GM19467 (cell line): ENCODE data around the gene CCDC3.

Experiments
- ATAC-seq: cut with Tn5 transposase; IDR thresholded peaks from one replicate; pipeline ENCODE4 v1.9.1; 2021; ENCODE audit warnings: mild to moderate bottlenecking, moderate library complexity; ENCODE audit not compliant: unreplicated experiment

CCDC3 gene

DNA sequence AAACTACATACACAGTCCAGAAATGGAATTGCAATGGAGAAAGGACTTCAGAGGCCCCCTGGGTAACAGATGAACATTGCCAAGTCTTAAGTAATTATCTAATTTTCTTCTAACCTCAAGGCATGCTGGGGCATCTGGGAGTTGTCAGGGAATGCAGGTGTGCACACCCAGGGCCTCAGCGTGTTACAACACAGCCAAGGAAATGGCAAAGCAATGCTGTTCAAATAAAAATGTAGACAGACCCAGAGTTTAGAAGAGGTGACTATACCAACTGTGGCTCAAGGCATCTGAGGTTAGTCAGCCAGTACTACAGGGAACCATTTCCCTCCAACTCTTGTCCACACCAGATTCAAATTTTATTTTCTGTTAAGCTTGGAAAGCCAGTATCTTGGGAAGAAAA, 73.6 kb downstream of the CCDC3 start:
- no peak for ATAC-seq

- ATAC-seq, result no peak
Observed at GRCh38 chr10:12925845-12926244, 75.7 kb downstream of the CCDC3 start.

DNA sequence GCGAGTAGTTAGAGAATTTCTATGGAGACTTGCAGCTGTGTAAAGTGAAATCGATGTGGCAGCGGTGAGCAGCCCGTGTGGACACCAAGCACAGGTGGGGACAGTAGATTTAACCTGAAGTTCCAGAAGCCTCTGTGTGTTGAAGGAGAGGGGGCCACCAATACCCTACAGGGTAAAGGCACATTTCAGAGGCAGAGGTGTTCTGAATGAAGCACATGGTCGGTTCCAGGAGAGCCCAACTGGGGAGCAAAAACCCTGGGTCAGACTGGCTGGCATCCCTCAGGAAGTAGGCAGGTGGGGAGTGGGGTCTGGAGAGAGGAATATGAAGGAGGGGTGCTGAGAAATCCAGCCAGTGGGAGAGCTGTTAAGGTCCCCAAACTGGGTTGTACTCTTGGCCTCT, 76.6 kb downstream of the CCDC3 start:
- ATAC-seq, result no peak

- no peak for ATAC-seq
Observed at GRCh38 chr10:12922117-12922900, 79.2 kb downstream of the CCDC3 start.

DNA sequence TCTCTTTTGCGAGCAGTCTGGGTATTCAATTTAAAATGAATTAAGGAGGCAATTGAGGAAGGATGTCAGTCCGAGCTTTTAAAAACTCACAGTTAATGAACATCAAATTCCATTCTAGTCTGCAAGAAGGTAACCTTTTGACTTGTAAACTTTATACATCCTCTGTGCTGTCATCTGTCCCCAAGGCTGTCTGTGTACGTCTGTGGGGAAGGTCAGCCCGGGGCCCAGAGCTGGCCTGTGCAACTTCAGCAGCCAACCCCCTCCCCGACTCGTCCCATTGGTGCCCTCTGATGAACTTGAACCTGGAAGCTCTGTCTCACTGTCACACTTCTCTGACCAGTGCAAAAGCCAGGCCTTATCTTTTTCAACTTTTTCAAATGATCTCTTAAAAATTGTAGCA, 80.3 kb downstream of the CCDC3 start:
- ATAC-seq, result no peak

GRCh38 chr10:12919574-12919973, 81.9 kb downstream of the CCDC3 start:
- ATAC-seq, result no peak

- no peak for ATAC-seq
Observed at GRCh38 chr10:12916587-12916986, 84.9 kb downstream of the CCDC3 start.

- ATAC-seq, result no peak
Observed at GRCh38 chr10:12915637-12916168, 85.8 kb downstream of the CCDC3 start.

GRCh38 chr10:12914111-12914510, 87.4 kb downstream of the CCDC3 start:
- no peak for ATAC-seq

- no peak for ATAC-seq
Observed at GRCh38 chr10:12911795-12912194, 89.7 kb downstream of the CCDC3 start.

DNA sequence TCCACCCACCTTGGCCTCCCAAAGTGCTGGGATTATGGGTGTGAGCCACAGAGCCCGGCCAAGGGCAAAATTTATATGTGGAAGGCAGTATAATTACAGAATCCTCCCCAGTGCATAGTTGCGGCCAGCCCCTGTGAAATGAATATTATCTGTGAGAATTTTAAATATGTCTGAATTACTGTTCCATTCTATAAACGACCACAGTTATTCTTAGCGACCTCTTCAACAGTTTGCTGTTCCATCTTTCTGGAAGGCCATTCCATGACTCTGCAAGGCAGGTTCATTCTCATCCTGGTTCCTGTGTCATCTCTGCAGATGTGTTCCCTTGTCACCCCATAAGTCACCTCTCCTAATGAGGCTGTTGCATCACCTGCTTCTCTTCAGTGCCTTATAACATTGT, 90.7 kb downstream of the CCDC3 start:
- ATAC-seq, result no peak

- ATAC-seq, result no peak
Observed at GRCh38 chr10:12909836-12910185, 91.7 kb downstream of the CCDC3 start.

DNA sequence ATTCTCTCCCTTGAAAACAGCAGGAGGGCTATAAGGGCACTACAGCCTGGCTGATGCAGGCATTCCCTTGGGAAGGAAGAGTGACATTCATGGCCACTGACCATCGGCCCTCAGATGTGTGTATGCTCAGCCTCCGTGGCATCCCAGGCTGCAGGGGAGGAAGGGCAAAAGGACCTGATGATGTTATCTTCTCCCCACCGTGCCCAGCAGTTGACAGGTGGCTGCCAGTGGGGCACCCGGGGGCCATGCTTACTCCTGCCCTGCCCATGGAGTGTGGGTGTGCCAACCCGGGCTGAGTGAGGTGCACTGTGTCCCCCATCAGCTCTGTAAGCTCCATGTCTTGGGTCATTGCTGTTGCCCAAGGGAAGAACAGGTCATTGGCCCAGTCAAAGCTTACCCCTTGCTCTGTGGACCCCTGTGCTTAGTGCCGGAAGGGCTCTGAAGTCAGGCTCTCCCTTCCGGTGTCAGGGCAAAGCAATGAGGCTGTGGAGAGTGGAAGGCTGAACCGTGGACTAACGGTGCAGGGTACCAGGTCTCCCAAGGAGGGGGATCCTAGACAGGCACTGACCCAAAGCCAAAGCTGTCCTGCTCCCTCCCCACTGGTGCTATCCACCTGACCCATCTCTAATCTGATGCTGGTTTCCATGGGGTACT, 92.2 kb downstream of the CCDC3 start:
- no peak for ATAC-seq

DNA sequence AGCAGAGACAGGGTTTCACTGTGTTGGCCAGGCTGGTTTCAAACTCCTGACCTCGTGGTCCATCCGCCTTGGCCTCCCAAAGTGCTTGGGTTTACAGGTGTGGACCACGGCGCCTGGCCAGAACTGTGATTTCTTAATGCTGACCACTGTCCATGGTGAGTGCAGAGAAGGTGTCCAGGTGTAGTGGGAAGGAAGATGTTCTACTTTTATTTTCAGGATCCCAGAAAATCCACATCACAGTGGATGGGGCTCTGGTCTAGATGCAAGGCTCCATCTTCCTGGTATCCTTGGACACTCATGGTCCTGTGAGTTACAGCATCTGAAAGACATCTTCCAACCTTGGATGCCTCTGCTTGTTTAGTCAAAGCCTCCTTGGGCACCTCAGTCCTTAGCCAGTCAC, 92.7 kb downstream of the CCDC3 start:
- ATAC-seq, result no peak

DNA sequence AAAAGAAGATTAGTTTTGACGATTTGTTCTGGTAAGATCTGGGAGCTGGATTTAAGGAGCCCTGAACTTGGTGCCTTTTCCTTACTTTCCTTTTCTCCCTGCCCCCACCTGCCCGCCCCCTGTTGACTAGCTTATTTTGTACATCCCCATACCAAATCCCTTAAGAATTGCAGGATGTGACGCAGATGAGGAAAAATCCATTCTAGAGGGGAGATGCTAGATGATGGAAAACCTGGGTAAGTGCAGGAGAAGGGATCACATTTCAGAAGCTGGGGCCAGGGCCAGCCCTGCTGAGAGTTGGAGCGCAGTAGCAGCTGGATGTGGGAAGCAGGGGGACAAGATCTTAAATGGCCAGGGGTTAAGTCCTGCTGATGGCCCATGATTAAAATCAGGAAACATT, 93.9 kb downstream of the CCDC3 start:
- ATAC-seq, result no peak

- no peak for ATAC-seq
Observed at GRCh38 chr10:12906051-12906541, 95.4 kb downstream of the CCDC3 start.

- ATAC-seq, result no peak
Observed at GRCh38 chr10:12905067-12905466, 96.4 kb downstream of the CCDC3 start.

DNA sequence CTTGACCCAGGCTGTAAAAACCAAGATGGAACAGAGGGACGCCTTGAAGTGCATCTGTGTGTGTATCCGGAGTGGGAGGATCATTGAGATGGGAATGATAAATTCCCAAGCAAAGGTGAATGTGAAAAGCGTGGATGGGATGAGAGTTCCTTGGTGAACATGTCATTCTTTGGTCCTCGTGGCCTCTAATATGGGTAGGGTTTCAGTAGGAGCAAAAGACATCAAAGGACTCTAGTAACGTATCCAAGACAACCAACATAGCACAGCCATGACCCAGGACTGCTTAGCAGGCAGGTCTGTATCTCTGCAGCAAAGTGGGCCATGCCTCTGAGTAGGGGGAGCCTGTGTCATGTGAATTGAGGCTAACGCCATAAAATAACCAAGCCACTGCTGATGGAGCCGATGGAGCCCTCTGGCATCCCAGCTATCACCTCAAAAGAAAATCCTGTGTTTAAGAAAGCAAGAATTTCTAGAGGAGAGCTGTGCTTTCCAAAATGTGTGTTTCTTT, 98.6 kb downstream of the CCDC3 start:
- ATAC-seq, result no peak

DNA sequence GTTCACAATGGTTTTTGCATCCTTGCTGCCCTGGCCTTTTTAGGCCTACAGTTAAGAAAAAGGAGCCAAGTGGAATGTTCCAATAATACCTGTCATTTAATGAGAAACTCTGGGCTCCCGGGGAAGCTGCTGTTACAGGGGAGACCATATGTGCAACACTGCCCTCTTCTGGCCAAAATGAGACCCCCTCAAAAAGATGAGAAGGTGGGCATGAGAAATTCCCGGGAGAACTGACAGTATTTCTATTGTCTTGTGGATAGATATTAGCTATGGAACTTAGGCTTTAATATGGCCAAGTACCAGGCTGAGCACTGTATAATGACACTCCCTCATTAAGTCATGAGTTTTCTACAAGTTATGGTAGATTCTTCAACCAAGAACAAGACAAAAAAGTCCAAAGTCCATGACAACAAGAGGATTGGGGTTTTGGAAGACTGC, 99.4 kb downstream of the CCDC3 start:
- ATAC-seq, result no peak

DNA sequence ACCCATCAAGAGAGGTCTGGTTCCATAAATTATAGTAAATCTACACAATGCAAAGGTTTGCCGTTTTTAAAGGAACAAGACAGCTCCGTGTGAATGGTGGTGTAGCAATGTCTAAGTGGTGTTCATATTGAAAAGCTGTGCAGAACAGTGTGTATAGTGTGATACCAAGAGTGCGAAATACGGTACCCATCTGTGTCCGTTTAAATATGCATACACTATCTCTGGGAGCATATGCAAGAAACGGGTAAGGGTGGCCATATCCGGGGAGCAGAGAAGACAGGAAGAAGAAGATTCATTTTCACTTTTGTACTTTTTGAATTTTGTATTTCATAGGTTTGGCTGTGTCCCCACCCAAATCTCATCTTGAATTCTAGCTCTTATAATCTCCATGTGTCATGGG, 102.0 kb downstream of the CCDC3 start:
- ATAC-seq, result no peak

DNA sequence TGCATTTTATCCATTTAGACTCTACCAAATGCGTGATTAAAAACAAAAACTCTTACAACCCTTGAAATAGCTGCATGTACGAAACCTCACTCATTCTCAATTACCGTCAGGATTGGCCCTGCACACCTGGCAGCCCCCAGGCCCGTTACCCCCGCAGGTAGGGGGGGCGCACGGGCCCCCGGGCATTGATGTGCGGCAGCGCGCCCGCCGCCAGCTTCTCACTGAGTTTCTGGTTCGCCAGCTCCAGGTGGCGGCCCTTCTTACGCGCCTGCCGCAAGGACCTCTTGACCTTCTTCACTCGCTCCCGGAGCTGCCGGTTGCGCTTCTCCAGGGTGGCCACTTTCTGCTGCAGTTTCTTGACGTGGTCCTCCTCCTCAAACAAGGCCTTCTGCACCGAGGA, 103.2 kb downstream of the CCDC3 start:
- ATAC-seq, result no peak

DNA sequence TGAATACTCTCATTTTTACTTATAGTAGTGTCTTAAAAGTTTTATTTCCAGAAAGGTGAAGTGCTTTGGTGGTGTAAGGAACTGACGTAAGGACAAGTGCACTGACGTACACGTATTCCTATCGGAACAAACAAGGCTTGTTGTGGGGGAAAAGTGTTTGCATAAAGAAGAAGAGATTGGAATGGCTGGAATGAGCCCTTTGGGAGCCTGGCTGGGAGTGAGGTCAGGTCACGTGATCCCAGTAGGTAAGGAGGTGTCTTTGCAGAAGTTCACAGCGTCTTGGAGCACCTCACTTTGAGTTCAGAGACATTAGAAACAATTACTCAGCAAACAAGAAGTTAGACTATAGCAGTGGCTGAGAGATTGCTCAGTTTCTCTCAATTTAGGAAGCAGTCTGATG, 104.2 kb downstream of the CCDC3 start:
- ATAC-seq, result no peak
